GM12892 (cell line): Measurements from ENCODE around the gene GPX5.

Experiments used
- POLR2A ChIP-seq: IDR thresholded peaks from 2 replicates; pipeline ENCODE4 v1.6.1; 2011; ENCODE audit warnings: low read depth, low read length, control low read depth
- TAF1 ChIP-seq: IDR thresholded peaks from 2 replicates; pipeline ENCODE4 v1.6.1; 2011; ENCODE audit warnings: low read depth, mild to moderate bottlenecking, control low read depth, low read length, borderline replicate concordance

GRCh38 chr6:28525496-28526039 is at the start of gene GPX5:
- TF ChIP-seq POLR2A (no peak), TAF1 (no peak)
